Lung (tissue), 5 donors: ENCODE results near the gene CHAF1B. TPM values are rescaled to one million over a fixed set of nuclear protein-coding genes. Genes with fewer than 3 reads are reported as not detected.

Source experiments
- polyA plus RNA-seq, 2 donors: library from polyadenylated mRNA; stranded (reverse); fragments of 200-250 nt; gene quantifications; one replicate each; pipeline ENCODE4 v1.2.1, GENCODE V29; 2013
- small RNA-seq: library from RNA; depleted of rRNA; stranded (forward); fragments of <200 nt; gene quantifications from one replicate; pipeline ENCODE3, GENCODE V24; 2014; ENCODE audit warnings: low replicate concordance
- total RNA-seq, 2 donors: library from RNA; depleted of rRNA in 1 of 2; stranded (reverse); fragments of >200 nt in 1 of 2; gene quantifications; one replicate each; pipeline ENCODE4 v1.2.1, GENCODE V29; 2014 to 2021
- donor health status: Bipolar disorder and iron deficiency.
- donor health status: healthy.
- donor health status: DM: yes; HTN: yes; CAD: no.

Gene CHAF1B
- total and polyA plus RNA-seq, 4 donors, result 1.3 to 3.4 (median 1.6) TPM

Small RNA genes within 50 kb of the gene (small RNA-seq; reads per million reads assigned to genes)
- not detected for gene ATP5MFP1

Other genes starting within 250 kb of the CHAF1B start
- 10 to 100 TPM; 14.4 to 23.7 TPM for gene DOP1B, start 228.6 kb upstream of the CHAF1B start, total RNA-seq
- gene DOP1B, start 228.6 kb upstream of the CHAF1B start, polyA plus RNA-seq, result 1 to 10 TPM; 5.2 to 8.0 TPM
- gene MORC3, start 65.2 kb upstream of the CHAF1B start, total RNA-seq, result 10 to 100 TPM; 23.0 to 90.3 TPM
- 10 to 100 TPM; 13.0 to 16.0 TPM for gene MORC3, start 65.2 kb upstream of the CHAF1B start, polyA plus RNA-seq
- under 1 TPM in 1 of 2 donors, not detected in 1; 0.15 TPM for gene CLDN14, start 94.7 kb downstream of the CHAF1B start, total RNA-seq
- gene CLDN14, start 94.7 kb downstream of the CHAF1B start, polyA plus RNA-seq, result under 1 TPM; 0.08 to 0.49 TPM